ENCODE data around the gene CD93. TPM values are rescaled to one million over a fixed set of nuclear protein-coding genes. Genes with fewer than 3 reads are reported as not detected.
A peak's percentile ranks its signal among the peaks of the same experiment; 100 is the strongest.

The CD93 gene
- total RNA-seq, 4 donors from 2014 or later: 6.3 to 14.3 (median 7.9) TPM

DNA sequence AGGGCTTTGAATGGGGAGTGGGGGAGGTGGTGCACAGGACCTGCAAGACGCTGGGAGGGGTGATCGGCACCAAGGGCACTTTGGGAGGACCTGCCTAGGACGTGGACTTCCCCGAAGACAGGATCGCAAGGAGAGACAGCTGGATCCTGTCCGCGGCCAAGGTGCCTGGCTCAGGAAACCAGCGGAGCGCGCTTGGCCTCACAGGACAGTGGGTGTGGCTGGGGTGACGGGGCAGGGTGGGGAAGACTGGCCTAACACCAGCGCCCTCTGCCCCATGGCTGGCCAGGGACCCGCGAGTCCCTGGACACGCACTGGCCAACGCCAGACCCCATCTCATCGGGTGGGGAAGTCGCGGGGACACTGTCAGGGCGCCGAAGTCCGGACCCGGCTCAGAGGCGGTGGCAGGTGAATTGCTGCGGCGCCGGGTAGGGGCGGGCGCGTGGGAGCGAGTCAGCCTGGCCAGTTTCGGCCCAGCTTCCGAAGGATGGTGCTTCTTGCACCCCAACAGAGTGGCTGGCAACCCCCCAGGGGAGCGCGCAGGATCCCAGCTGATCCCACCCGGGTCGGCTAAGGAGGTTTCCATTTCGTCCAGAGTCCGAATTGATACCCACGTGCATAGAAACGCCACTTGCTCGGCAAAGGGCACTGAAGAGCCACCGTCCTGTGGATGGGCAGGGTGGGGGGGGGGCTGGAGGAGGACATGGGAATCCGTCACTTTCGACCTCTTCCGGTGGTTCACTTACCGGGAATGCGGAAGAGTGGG, 35.9 kb downstream of the CD93 start:
- Histone ChIP-seq H3K27ac (peak overlapping the region; percentile 65 to 79 (median 73)), H3K9me3 (no peaks in the 10 kb centered on the region), H3K4me1 (peaks cover 7 to 36% (median 26%) of the 10 kb centered on the region in 4 donors), H3K27me3 (peaks cover 65% of the 10 kb centered on the region), H3K4me3 (peak overlapping the region; percentile 16 to 51 (median 29)), H3K36me3 (no peaks in the 10 kb centered on the region)
- in situ Hi-C loops (cut with MboI; ENCODE audit: low pct_ligation_motif_present in 1 of 4, low pct_unique_long_range_greater_than_20kb in 1 of 4, low sequenced_read_pairs in 3 of 4): no loop called here
- intact Hi-C loops (cut with DNase I; ENCODE audit: low total_unique reads): no loop called here
- TF ChIP-seq POLR2A (IDR thresholded peaks at IDR 0.05) (no peak), EP300 (IDR thresholded peaks at IDR 0.05; ENCODE audit: low read depth) (no peak), POLR2AphosphoS5 (IDR thresholded peaks at IDR 0.05) (no peak)
- TF ChIP-seq, protein P1, sequence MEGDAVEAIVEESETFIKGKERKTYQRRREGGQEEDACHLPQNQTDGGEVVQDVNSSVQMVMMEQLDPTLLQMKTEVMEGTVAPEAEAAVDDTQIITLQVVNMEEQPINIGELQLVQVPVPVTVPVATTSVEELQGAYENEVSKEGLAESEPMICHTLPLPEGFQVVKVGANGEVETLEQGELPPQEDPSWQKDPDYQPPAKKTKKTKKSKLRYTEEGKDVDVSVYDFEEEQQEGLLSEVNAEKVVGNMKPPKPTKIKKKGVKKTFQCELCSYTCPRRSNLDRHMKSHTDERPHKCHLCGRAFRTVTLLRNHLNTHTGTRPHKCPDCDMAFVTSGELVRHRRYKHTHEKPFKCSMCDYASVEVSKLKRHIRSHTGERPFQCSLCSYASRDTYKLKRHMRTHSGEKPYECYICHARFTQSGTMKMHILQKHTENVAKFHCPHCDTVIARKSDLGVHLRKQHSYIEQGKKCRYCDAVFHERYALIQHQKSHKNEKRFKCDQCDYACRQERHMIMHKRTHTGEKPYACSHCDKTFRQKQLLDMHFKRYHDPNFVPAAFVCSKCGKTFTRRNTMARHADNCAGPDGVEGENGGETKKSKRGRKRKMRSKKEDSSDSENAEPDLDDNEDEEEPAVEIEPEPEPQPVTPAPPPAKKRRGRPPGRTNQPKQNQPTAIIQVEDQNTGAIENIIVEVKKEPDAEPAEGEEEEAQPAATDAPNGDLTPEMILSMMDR (IDR thresholded peaks at IDR 0.05): no peak
- DNase-seq: no peak
- 3% methylated on average over 47 of the region's 48 CpGs; no CpG with 5 or more reads in 1 of the 2 donors for WGBS, 2 donors (ENCODE audit: low coverage in 1 of 2)

DNA sequence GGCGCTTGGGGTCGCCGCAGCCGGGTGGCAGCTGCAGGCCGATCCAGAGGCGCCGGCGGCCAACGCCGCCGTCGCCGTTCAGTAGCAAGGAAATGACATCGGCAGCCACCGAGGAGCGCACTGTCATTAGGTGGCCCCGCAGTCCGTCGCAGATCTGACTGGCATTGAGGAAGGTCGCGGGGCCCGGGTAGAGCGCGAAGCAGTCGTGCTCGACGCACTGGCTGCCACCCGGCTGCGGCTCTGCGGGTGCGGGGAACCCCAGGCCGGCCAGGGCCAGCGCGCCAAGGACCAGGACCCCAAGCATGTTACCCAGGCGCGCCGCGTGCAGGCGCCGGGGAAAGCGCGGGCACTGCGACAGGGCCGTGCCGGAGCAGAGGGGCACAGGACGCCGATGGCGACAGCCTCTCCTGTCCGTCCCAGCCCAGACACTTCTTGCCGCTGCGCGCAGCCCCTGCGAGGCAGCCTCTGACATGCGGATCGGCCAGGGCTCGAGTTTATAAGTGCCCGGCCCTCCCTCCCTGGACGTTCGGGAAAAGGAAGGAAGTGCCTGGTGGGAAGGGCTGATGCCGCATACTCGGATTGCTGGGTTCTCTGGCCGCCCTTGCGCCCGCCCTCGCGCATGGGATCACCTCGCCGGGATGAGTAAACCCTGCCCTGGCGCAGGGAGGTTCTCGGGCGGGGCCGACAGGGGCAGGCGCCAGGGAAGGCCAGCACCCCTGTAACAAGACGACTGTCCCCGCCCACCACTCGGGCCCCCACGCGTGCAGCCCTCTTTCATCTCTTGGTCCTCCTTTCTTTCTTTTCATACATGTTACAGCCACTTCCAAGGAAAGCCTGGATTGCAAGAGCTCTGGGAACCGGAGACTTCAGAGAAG, 36.7 kb downstream of the CD93 start, which contains the start of gene THBD:
Gene THBD (minus strand): TSS at position 472 of the 875 bp plus-strand sequence. CDS start 168 bp downstream, at position 304.
- TF ChIP-seq POLR2A (IDR thresholded peaks at IDR 0.05): peak; percentile 76
- TF ChIP-seq POLR2AphosphoS5 (IDR thresholded peaks at IDR 0.05): peak; percentile 69 to 84 (median 74)
- no peak for TF ChIP-seq EP300 (IDR thresholded peaks at IDR 0.05; ENCODE audit: low read depth)
- TF ChIP-seq, protein P1 (IDR thresholded peaks at IDR 0.05): no peak
- peak; percentile 56 for DNase-seq
- WGBS, 2 donors (ENCODE audit: low coverage in 1 of 2): 0 to 3% methylated on average over 1 to 51 of the region's 79 CpGs
- intact Hi-C loops (cut with DNase I; ENCODE audit: low total_unique reads): no loop called here
- Histone ChIP-seq H3K27me3 (peaks cover 65% of the 10 kb centered on the region), H3K9me3 (no peaks in the 10 kb centered on the region), H3K36me3 (no peaks in the 10 kb centered on the region), H3K27ac (peak within 1 kb of the TSS; percentile 65 to 79 (median 73)), H3K4me1 (peaks cover 7 to 36% (median 26%) of the 10 kb centered on the region in 4 donors), H3K4me3 (peak within 1 kb of the TSS; percentile 16 to 51 (median 29))
- in situ Hi-C loops (cut with MboI; ENCODE audit: low pct_ligation_motif_present in 1 of 4, low pct_unique_long_range_greater_than_20kb in 1 of 4, low sequenced_read_pairs in 3 of 4): no loop called here

DNA sequence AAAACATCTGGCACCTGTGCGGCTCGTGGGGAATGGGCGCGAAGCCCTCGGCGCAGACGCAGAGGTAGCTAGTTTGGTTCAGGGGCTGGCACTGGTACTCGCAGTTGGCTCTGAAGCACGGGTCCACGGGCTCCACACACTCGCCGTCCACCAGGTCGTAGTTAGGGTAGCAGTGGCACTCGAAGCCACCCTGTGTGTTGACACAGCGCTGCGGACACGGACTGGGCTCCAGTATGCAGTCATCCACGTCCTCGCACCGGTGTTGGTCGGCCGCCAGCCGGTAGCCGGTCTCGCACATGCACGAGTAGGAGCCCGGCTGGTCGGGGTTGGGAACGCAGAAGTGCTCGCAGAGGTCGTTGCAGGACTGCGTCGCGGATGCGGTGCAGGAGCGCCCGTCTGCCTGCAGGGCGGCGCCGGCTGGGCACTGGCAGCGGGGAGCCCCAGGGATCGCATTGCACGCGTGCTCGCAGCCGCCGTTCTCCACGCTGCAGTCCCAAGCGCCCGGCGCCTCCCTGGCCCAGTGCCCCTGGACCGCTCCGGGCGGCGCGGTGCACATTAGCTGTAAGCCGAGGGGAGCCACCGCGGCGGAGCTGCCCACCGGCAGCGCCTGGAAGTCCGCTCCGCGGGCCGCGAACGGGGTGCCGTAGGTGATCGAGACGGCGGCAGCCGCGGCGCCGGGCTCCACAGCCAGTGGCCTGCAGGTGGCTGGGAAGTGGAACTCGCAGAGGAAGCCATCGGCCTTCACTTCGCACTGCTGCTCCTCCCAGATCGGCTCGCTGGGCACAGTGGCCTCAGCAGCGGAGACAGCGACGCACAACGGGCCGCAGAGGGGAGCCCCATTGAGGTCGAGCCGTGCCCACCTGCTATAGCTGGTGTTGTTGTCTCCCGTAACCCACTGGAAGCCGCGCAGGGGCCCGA, 37.6 kb downstream of the CD93 start:
- Histone ChIP-seq H3K27me3 (peaks cover 65% of the 10 kb centered on the region), H3K4me3 (peak overlapping the region; percentile 16 to 51 (median 29)), H3K9me3 (no peaks in the 10 kb centered on the region), H3K27ac (peak overlapping the region; percentile 65 to 79 (median 73)), H3K36me3 (no peaks in the 10 kb centered on the region), H3K4me1 (peaks cover 7 to 36% (median 26%) of the 10 kb centered on the region in 4 donors)
- WGBS, 2 donors (ENCODE audit: low coverage in 1 of 2): 18% methylated on average over 57 of the region's 92 CpGs; no CpG with 5 or more reads in 1 of the 2 donors
- in situ Hi-C loops (cut with MboI; ENCODE audit: low pct_ligation_motif_present in 1 of 4, low pct_unique_long_range_greater_than_20kb in 1 of 4, low sequenced_read_pairs in 3 of 4): no loop called here
- no peak for TF ChIP-seq POLR2A (IDR thresholded peaks at IDR 0.05)
- TF ChIP-seq, protein P1 (IDR thresholded peaks at IDR 0.05): peak in 4 of 5 experiments; percentile 25 to 38 (median 27)
- peak; percentile 37 for DNase-seq
- intact Hi-C loops (cut with DNase I; ENCODE audit: low total_unique reads): no loop called here

All from transverse colon (tissue), 4 donors.